ENCODE data around the gene MYLK. TPM values are rescaled to one million over a fixed set of nuclear protein-coding genes. Genes with fewer than 3 reads are reported as not detected.
"Not testable (repeated sequence)": the region's sequence is repeated elsewhere in the genome, so short reads cannot be mapped to it uniquely, and the experiment has no call there.

Gene MYLK
- total RNA-seq, 2 experiments from 2014 or later, result 0.06 to 0.15 TPM

DNA sequence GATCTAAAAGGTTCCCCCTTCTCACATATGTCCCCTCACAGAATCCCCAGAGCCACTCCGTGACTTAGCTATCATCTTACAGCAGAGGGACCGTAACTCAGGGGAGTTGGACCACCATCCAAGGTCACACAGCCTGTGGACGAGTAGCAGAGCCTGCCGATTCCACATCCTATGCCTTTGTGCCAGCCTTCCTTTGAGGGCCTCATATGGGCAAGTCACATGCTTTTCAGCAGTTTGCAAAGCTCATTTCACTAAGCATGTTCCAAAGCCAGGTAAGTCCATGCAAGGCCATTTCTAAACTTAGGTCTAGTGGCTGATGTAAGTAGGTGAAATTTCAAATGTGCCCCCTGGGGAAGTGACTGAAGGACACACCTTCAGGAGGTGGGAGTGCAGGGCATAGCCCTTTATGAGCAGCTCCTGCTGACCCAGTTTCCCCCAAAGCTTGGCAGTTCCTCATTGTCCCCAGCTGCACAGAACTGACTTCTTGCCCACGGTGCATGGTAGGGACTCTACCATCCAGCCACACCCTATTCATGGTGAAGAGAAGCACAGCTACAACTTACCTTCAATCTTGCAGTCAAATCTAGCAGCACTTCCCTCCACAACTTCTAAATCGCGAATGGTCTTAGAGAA is 265.9 kb downstream of the MYLK start:
- no peaks in the 10 kb centered on the region for H3K9me3 Mint-ChIP-seq
- POLR2A ChIA-PET, result no interaction called here
- CTCF ChIA-PET, result no interaction called here
- no peaks in the 10 kb centered on the region for H3K27me3 Mint-ChIP-seq
- H3K36me3 Mint-ChIP-seq (ENCODE audit: low read depth), result no peaks in the 10 kb centered on the region
- H3K4me1 Mint-ChIP-seq, result no peaks in the 10 kb centered on the region
- no peak overlapping the region for H3K4me3 Mint-ChIP-seq
- H3K27ac Mint-ChIP-seq, result peak overlapping the region; percentile 41
- DNase-seq, result no peak

DNA sequence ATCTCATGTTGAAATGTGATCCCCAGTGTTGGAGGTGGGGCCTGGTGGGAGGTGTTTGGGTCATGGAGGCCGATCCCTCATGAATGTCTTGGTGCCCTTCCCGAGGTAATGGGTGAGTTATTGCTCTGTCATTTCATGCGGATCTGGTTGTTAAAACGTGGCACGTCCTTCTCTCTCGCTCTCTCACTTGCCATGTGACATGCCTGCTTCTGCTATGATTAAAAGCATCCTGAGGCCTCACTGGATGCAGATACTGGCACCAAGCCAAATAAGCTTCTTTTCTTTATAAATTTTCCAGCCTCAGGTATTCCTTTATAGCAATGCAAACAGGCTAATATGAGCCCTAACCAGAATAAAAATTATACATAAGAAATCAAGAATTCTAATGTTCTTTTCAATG is 267.5 kb downstream of the MYLK start:
- Mint-ChIP-seq H3K4me3 (no peak overlapping the region), H3K4me1 (no peaks in the 10 kb centered on the region), H3K36me3 (ENCODE audit: low read depth) (peaks cover 2% of the 10 kb centered on the region), H3K9me3 (no peaks in the 10 kb centered on the region), H3K27ac (no peak overlapping the region), H3K27me3 (no peaks in the 10 kb centered on the region)
- no peak for DNase-seq
- POLR2A ChIA-PET, result no interaction called here
- CTCF ChIA-PET, result no interaction called here

DNA sequence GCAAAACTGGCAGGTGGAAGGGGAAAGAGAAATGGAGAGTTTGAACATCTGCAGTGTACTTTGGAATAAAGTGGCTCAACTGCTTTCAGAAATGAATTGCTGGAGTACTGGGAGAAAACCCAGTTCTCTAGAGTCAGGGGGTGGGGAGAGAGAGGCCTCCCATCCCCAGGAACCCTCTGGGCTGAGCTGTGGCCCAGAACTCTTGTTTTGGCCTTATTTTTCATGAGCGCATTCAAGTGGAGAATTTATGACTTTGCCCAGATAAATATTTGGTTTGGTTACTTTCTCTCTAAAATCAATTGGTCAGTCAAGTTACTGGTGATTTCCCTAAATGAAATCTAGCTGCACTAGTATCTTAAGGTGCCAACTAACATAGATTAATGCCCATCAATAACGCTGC is 270.6 kb downstream of the MYLK start:
- H3K27ac Mint-ChIP-seq, result no peak overlapping the region
- peaks cover 8% of the 10 kb centered on the region for H3K4me1 Mint-ChIP-seq
- H3K36me3 Mint-ChIP-seq (ENCODE audit: low read depth), result peaks cover 2% of the 10 kb centered on the region
- no peaks in the 10 kb centered on the region for H3K9me3 Mint-ChIP-seq
- no peak overlapping the region for H3K4me3 Mint-ChIP-seq
- ChIA-PET POLR2A (no interaction called here), CTCF (no interaction called here)
- no peak for DNase-seq
- H3K27me3 Mint-ChIP-seq, result no peaks in the 10 kb centered on the region

DNA sequence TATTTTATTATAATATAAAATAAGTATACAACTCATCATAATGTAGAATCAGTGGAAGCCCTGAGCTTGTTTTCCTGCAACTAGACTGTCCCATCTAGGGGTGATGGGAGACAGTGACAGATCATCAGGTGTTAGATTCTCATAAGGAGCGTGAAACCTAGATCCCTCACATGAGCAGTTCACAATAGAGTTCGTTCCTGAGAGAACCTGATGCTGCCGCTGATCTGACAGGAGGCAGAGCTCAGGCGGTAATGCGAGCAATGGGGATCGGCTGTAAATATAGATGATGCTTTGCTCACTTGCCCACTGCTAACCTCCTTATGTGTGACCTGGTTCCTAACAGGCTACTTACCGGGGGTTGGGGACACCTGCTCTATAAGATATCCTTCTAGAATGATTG is 272.5 kb downstream of the MYLK start:
- H3K27ac Mint-ChIP-seq; H3K9me3 Mint-ChIP-seq; H3K27me3 Mint-ChIP-seq; CTCF ChIA-PET; H3K36me3 Mint-ChIP-seq (ENCODE audit: low read depth); H3K4me1 Mint-ChIP-seq; POLR2A ChIA-PET; H3K4me3 Mint-ChIP-seq; DNase-seq: not testable (repeated sequence)

DNA sequence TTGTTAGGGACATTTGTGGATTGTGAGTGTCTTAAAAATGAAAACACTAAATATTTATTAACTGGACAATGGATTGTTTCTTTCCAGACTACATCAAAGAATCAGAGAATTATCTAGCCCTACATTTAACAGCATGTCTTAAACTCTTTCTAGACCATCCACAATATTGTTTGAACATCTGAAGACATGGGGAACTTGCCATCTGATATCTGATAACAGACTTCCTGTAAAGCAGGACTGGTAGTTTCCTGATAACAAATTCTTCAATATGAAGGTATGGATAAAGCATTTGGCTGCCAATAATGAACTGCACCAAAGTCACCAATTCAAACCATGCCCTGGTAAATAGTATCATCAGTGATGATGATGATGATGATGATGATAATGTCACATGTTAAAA is 273.1 kb downstream of the MYLK start:
- Mint-ChIP-seq H3K36me3 (ENCODE audit: low read depth) (peaks cover 2% of the 10 kb centered on the region), H3K27ac (no peak overlapping the region), H3K4me3 (no peak overlapping the region), H3K4me1 (peaks cover 9% of the 10 kb centered on the region), H3K9me3 (no peaks in the 10 kb centered on the region), H3K27me3 (no peaks in the 10 kb centered on the region)
- ChIA-PET POLR2A (no interaction called here), CTCF (no interaction called here)
- no peak for DNase-seq

DNA sequence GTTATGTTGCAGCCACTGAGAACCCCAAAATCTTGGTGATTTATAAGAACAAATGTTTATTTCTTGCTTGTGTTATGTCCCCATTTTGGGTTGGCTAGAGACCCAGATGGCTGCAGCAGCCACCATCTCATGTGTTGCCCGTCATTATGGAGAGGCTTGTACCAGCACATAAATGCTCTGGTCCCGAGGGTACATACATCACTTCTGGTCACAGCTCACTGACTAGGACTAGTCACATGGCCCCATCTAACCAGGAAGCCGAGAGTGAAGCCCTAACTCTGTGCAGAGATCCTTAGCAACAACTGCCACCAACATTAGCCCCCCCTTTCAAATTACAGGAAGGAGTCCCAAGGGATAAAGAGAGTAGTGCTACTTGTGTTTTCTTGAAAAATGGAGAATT is 273.8 kb downstream of the MYLK start:
- H3K36me3 Mint-ChIP-seq (ENCODE audit: low read depth), result peaks cover 2% of the 10 kb centered on the region
- POLR2A ChIA-PET, result no interaction called here
- no peaks in the 10 kb centered on the region for H3K27me3 Mint-ChIP-seq

DNA sequence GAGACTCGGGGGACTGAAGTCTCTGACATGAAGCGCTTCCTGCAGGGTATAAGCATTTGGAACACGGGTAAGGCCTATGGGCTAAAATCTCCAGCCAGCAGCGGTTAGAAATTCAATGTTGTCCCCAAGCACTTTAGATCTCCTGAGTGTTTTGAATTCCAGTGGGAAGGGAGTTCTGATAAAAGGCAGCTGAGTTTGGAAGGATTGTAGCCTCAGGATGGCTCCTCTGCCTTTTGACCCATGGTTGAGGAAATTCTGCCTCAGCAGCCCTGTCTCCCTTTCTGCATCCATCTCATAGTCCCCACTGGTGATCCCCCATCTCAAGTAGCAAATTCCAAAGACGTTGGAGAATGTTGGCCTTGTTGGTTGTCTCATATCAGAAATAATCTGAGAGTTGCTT is 275.1 kb downstream of the MYLK start:
- no peaks in the 10 kb centered on the region for H3K9me3 Mint-ChIP-seq
- no peak overlapping the region for H3K4me3 Mint-ChIP-seq
- POLR2A ChIA-PET, result no interaction called here
- H3K27ac Mint-ChIP-seq, result no peak overlapping the region
- H3K27me3 Mint-ChIP-seq, result no peaks in the 10 kb centered on the region
- peaks cover 11% of the 10 kb centered on the region for H3K4me1 Mint-ChIP-seq
- no peak for DNase-seq
- H3K36me3 Mint-ChIP-seq (ENCODE audit: low read depth), result peaks cover 2% of the 10 kb centered on the region
- CTCF ChIA-PET, result no interaction called here

More for the DNA sequence above, 273.8 kb downstream of the MYLK start:
- H3K4me1 Mint-ChIP-seq, result peaks cover 11% of the 10 kb centered on the region
- no peak overlapping the region for H3K4me3 Mint-ChIP-seq
- CTCF ChIA-PET, result no interaction called here
- no peaks in the 10 kb centered on the region for H3K9me3 Mint-ChIP-seq
- no peak for DNase-seq
- H3K27ac Mint-ChIP-seq, result no peak overlapping the region

DNA sequence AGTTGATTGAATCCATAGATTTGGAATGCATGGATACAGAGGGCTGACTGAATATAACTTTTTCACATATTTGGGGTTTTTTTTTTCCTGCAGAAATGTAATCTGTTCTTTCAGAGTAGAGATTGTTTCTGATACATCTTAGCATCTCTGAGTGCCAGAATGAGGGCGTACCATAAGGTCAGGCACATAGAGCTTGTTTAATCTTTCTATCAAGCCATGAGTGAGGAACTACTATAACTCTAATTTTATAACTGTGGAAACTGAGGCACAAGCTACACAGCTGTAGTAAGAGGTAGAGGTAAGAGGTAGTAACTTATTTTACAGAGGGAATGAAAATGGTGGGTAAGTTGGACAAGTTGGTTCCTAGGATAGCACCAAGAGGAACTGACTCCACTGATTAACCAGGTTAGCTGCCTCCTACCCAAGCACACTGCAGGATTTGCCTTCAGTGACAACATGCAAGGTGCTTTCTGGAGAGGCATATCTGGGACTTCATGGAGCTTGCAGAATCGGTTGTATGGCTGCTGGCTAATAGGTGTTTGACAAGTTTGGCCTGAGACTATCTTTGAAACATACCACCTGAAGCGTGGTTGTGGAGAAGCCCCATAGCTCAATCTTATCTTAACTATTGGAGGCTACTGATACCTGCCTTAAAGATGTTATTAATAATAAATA is 275.7 kb downstream of the MYLK start:
- H3K9me3 Mint-ChIP-seq, result no peaks in the 10 kb centered on the region
- H3K27me3 Mint-ChIP-seq, result no peaks in the 10 kb centered on the region
- ChIA-PET POLR2A (no interaction called here), CTCF (no interaction called here)
- H3K4me3 Mint-ChIP-seq, result no peak overlapping the region
- H3K36me3 Mint-ChIP-seq (ENCODE audit: low read depth), result peaks cover 2% of the 10 kb centered on the region
- DNase-seq, result no peak
- peaks cover 11% of the 10 kb centered on the region for H3K4me1 Mint-ChIP-seq
- no peak overlapping the region for H3K27ac Mint-ChIP-seq

DNA sequence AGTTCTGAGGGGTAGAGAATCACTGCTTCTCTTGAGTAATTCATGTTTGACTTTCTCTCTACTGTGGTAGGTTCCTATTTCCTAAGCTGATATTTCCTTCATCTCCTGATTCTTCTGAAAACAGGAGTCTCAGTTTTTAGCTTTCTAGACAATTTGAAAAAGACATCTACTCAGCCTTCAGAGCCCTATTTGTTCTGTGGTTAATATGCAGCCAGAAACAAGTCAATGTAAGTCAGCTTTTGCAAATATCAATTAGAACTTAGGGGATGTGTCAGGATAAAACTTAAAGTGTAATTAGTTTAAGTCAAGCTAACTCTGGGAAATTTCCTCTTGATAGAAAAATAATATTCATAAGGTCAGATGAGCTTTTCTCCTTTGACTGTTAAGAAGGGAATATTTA is 277.6 kb downstream of the MYLK start:
- Mint-ChIP-seq H3K9me3 (no peaks in the 10 kb centered on the region), H3K36me3 (ENCODE audit: low read depth) (no peaks in the 10 kb centered on the region), H3K4me1 (peaks cover 11% of the 10 kb centered on the region), H3K4me3 (no peak overlapping the region), H3K27me3 (no peaks in the 10 kb centered on the region), H3K27ac (no peak overlapping the region)
- DNase-seq, result no peak
- ChIA-PET CTCF (interaction anchor here (0.6 to 1.1 kb wide), 2 partner anchors 62 to 66 kb away, joined by 3 to 4 read pairs; no protein-coding TSS in a partner anchor), POLR2A (no interaction called here)

DNA sequence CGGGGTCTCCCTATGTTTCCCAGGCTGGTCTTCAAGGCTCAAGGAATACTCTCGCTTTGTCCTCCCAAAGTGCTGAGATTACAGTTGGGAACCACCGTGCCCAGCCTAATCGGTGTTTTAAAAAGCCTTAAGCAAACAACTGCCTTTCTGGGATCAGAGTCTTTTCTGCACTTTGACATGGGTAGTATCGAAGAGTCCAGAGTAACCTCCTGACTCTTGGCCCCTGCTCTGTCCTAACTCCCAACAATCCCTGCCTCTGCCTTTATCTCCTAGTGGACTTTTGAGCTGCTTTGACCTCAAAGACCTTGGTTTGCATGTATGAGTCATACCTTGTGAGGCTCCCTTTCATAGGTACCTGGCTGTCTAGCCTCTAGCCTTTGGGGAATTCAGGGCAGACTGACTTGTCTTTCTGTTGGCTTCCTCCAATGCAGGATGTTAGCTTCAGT is 278.3 kb downstream of the MYLK start:
- no peaks in the 10 kb centered on the region for H3K36me3 Mint-ChIP-seq (ENCODE audit: low read depth)
- H3K27ac Mint-ChIP-seq, result no peak overlapping the region
- no peak for DNase-seq
- H3K27me3 Mint-ChIP-seq, result no peaks in the 10 kb centered on the region
- H3K4me3 Mint-ChIP-seq, result no peak overlapping the region
- H3K4me1 Mint-ChIP-seq, result peaks cover 7% of the 10 kb centered on the region
- ChIA-PET CTCF (interaction anchor here (0.6 to 1.1 kb wide), 2 partner anchors 15 to 67 kb away, joined by 3 to 4 read pairs; no protein-coding TSS in a partner anchor), POLR2A (no interaction called here)
- H3K9me3 Mint-ChIP-seq, result no peaks in the 10 kb centered on the region

DNA sequence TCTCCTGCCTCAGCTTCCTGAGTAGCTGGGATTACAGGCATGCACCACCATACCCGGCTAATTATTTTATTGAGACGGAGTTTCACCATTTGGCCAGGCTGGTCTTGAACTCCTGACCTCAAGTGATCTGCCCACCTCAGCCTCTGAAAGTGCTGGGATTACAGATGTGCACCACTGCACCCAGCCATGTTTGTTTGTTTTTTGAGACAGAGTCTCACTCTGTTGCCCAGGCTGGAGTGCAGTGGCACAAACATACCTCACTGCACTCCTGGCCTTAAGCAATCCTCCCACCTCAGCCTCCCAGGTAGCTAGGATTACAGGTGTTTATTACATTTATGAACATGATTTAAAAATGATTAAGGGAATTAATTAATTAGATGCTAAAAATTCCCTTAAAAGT is 281.0 kb downstream of the MYLK start:
- not testable (repeated sequence) for H3K4me3 Mint-ChIP-seq; H3K4me1 Mint-ChIP-seq; H3K9me3 Mint-ChIP-seq; DNase-seq; H3K27ac Mint-ChIP-seq; H3K36me3 Mint-ChIP-seq (ENCODE audit: low read depth); H3K27me3 Mint-ChIP-seq
- CTCF ChIA-PET, result interaction anchor here (0.8 kb wide), 1 partner anchor 13 kb away, joined by 3 read pairs; no protein-coding TSS in a partner anchor
- POLR2A ChIA-PET, result interaction anchor here (0.7 kb wide), 1 partner anchor 17 kb away, joined by 9 read pairs; no protein-coding TSS in a partner anchor

DNA sequence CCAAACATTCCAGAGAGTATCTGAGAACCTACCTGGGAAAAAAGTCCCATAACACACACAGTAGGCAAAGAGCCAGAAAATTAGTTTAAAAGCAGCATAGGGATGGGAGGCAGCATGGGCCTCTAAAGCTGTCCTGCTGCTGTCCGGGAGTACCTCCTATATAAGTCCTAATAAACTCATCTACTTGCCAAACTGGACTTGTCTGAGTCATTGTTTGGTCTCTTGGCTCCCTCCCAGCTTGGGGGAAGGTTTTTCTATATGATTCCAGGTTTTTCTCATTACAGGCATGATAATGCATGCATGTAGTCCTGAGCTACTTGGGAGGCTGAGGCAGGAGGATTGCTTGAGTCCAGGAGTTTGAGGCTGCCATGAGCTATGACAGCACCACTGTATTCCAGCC is 281.8 kb downstream of the MYLK start:
- no peaks in the 10 kb centered on the region for H3K9me3 Mint-ChIP-seq
- no peaks in the 10 kb centered on the region for H3K27me3 Mint-ChIP-seq
- DNase-seq, result no peak
- H3K4me3 Mint-ChIP-seq, result no peak overlapping the region
- no peak overlapping the region for H3K27ac Mint-ChIP-seq
- POLR2A ChIA-PET, result interaction anchor here (0.7 kb wide), 1 partner anchor 16 kb away, joined by 9 read pairs; no protein-coding TSS in a partner anchor
- peaks cover 3% of the 10 kb centered on the region for H3K4me1 Mint-ChIP-seq
- H3K36me3 Mint-ChIP-seq (ENCODE audit: low read depth), result no peaks in the 10 kb centered on the region
- CTCF ChIA-PET, result interaction anchor here (0.8 kb wide), 1 partner anchor 12 kb away, joined by 3 read pairs; no protein-coding TSS in a partner anchor

DNA sequence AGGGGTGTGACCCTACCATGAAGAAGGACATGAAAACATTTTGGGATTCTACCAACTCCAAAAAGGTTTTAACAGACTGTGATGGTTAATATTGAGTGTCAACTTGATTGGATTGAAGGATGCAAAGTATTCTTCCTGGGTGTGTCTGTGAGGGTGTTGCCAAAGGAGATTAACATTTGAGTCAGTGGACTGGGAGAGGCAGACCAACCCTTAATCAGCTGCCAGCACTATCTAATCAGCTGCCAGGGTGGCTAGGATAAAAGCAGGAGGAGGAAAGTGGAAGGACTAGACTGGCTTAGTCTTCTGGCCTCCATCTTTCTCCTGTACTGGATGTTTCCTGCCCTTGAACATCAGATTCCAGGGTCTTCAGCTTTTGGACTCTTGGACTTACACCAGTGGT is 283.3 kb downstream of the MYLK start:
- H3K4me1 Mint-ChIP-seq; H3K4me3 Mint-ChIP-seq; DNase-seq; H3K27ac Mint-ChIP-seq; CTCF ChIA-PET; POLR2A ChIA-PET; H3K9me3 Mint-ChIP-seq; H3K36me3 Mint-ChIP-seq (ENCODE audit: low read depth); H3K27me3 Mint-ChIP-seq: not testable (repeated sequence)

DNA sequence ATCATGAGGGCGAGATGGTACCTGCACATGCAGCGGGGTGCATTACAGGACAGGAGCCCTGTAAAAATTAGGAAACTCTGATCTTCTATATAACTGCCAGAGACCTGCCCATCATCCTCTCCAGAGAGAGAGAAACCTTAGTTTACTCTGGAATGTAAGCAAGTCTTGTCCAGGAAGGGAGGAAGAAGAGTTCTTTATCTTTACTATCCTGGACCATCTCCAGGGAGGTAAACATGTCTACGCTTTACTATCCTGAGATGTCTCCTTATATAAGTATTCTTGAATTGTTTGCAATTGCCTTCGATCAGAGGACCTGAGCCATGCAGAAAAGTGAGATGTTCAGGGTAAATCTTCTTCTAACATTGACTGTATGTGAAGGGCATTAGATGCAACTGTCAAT is 286.6 kb downstream of the MYLK start:
- H3K27me3 Mint-ChIP-seq, result no peaks in the 10 kb centered on the region
- ChIA-PET POLR2A (no interaction called here), CTCF (no interaction called here)
- no peak overlapping the region for H3K4me3 Mint-ChIP-seq
- H3K27ac Mint-ChIP-seq, result no peak overlapping the region
- peaks cover 3% of the 10 kb centered on the region for H3K36me3 Mint-ChIP-seq (ENCODE audit: low read depth)
- DNase-seq, result no peak
- H3K9me3 Mint-ChIP-seq, result no peaks in the 10 kb centered on the region
- H3K4me1 Mint-ChIP-seq, result no peaks in the 10 kb centered on the region

Data from activated CD4-positive, alpha-beta T cell treated with anti-CD3 and anti-CD28 coated beads, Interleukin-2, amount 10 ng/mL, durations not matched to agents 7 days and 5 days (primary cell).